AG10803 (cell line): ENCODE results near the gene LSS.
A peak's percentile ranks its signal among the peaks of the same experiment; 100 is the strongest.
"Not testable (repeated sequence)": the region's sequence is repeated elsewhere in the genome, so short reads cannot be mapped to it uniquely, and the experiment has no call there.

Source experiments
- DNase-seq: peaks from one replicate; pipeline ENCODE4 v3.0.0; 2010; ENCODE audit warnings: low read depth
- H3K4me3 ChIP-seq: 2 replicates; pipeline ENCODE4 v1.5.1; 2011; ENCODE audit warnings: mild to moderate bottlenecking, low read length, control low read depth
- TF ChIP-seq, protein P1 (sequence below): conservative IDR thresholded peaks from 2 replicates; pipeline ENCODE4 v1.5.1; 2011; ENCODE audit warnings: mild to moderate bottlenecking, low read length, control low read depth, inconsistent platforms

Gene LSS

GRCh38 chr21:46183910-46184624 lies 44.5 kb downstream of the LSS start, which contains the start of gene SPATC1L:
SPATC1L (minus strand) TSS chr21:46184459; CDS start chr21:46182816, 1,643 bp downstream.
- TF ChIP-seq, protein P1, sequence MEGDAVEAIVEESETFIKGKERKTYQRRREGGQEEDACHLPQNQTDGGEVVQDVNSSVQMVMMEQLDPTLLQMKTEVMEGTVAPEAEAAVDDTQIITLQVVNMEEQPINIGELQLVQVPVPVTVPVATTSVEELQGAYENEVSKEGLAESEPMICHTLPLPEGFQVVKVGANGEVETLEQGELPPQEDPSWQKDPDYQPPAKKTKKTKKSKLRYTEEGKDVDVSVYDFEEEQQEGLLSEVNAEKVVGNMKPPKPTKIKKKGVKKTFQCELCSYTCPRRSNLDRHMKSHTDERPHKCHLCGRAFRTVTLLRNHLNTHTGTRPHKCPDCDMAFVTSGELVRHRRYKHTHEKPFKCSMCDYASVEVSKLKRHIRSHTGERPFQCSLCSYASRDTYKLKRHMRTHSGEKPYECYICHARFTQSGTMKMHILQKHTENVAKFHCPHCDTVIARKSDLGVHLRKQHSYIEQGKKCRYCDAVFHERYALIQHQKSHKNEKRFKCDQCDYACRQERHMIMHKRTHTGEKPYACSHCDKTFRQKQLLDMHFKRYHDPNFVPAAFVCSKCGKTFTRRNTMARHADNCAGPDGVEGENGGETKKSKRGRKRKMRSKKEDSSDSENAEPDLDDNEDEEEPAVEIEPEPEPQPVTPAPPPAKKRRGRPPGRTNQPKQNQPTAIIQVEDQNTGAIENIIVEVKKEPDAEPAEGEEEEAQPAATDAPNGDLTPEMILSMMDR = no peak
- H3K4me3 ChIP-seq = peak within 1 kb of the TSS; percentile 72
- DNase-seq = peak; percentile 66

DNA sequence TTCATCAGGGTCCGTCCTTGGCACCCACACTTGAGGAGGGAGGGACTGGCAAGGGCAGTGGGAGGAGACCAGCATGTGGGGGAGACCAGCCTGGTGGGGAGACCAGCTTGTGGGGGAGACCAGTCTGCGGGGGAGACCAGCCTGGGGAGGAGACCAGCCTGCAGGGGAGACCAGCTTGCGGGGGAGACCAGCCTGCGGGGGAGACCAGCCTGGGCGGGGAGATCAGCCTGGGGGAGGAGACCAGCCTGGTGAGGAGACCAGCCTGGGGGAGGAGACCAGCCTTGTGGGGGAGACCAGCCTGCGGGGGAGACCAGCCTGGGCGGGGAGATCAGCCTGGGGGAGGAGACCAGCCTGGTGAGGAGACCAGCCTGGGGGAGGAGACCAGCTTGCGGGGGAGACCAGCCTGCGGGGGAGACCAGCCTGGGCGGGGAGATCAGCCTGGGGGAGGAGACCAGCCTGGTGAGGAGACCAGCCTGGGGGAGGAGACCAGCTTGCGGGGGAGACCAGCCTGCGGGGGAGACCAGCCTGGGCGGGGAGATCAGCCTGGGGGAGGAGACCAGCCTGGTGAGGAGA lies 45.2 kb downstream of the LSS start:
- peak overlapping the region; percentile 72 for H3K4me3 ChIP-seq
- not testable (repeated sequence) for DNase-seq

DNA sequence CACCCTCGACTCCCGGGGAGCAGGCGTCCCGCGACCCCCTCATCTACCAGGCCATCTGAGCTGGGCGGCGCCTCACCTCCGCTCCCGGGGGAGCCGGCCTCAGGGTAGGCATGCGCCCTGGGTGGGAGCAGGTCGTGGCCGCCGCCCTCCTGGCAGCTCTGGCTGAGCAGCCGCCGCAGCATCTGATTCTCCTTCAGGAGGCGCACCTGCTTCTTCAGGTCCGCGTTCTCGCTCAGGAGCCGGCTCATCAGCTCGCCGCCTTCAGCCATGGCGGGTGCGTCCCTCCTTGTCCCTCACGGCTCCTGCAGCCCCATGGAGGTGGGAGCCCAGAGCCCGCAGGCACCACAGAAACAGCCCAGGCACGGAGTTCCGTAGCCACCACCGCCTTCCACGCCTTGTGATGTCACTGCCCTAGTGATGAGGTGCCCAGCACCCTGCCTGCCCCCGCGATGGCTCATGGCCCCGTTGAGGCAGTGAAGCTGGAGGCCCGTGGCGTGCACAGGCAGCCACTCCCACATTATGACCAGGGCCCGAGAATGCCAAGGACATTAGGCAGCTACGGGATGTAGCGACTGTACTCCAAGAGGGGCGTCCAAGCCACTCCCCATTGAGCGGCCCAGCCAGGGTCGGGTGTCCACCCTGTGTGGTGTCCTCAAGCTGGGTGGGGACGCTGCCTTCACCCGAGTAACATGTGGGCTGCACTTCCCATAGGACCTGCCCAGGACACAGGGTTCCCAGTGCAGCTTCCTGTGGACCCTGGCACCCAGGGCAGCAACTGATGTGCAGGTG lies 45.8 kb downstream of the LSS start:
- H3K4me3 ChIP-seq = peak overlapping the region; percentile 13; the same call in 1 of the 2 replicates
- no peak for DNase-seq
- TF ChIP-seq, protein P1 = no peak

DNA sequence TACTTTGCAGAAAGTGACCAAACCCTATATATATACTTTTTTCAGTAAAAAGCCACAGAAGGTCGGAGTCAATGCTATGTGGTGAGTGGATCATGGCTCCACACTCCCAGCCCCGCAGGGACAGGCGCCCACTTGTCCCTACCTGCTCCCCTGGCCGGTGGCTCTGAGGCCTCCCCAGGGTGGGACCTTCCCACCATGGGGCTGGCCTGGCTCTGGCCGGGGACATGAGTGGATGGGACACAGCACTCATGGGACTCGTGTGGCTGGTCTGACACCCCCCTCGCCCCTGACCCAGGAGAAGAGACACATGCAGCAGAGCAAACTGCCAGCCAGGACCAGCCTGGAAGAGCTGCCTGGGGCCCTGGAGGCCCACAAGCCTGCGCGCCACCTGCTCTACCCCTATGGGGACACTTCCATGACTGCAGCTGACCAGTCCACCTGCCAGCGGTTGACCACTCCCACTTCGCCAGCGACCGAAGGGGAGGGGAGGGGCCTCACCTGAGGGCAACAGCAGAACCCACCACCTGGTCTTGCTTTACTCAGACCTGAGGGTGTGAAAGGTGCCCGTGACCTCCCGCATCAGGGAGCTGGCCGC lies 46.5 kb downstream of the LSS start:
- H3K4me3 ChIP-seq = no peak overlapping the region
- TF ChIP-seq, protein P1 = no peak
- no peak for DNase-seq

GRCh38 chr21:46181436-46181835 lies 47.1 kb downstream of the LSS start:
- DNase-seq = no peak
- TF ChIP-seq, protein P1 = no peak
- no peak overlapping the region for H3K4me3 ChIP-seq

GRCh38 chr21:46180778-46181391 lies 47.7 kb downstream of the LSS start:
- DNase-seq = no peak
- TF ChIP-seq, protein P1 = no peak
- no peak overlapping the region for H3K4me3 ChIP-seq
